Mucosa of descending colon (tissue), 3 donors: Measurements from ENCODE around the gene RASGRP1. TPM values are rescaled to one million over a fixed set of nuclear protein-coding genes. Genes with fewer than 3 reads are reported as not detected.
A peak's percentile ranks its signal among the peaks of the same experiment; 100 is the strongest.

Experiments used
- ATAC-seq: fragments of 200-7000 bp; cut with Tn5 transposase; one replicate; pipeline ENCODE4 v1.9.1; 2020; ENCODE audit warnings: mild to moderate bottlenecking, moderate library complexity
- DNase-seq, 3 donors: peaks; one replicate each; pipeline ENCODE4 v3.0.0-alpha.2; 2020
- H3K36me3 ChIP-seq: fragments of 200-600 bp; one replicate; pipeline ENCODE4 v1.8.0; 2021; ENCODE audit warnings: low read depth, mild to moderate bottlenecking
- H3K4me1 ChIP-seq: fragments of 200-600 bp; one replicate; pipeline ENCODE4 v1.8.0; 2021; ENCODE audit warnings: low read depth, mild to moderate bottlenecking
- H3K4me3 ChIP-seq: fragments of 200-600 bp; one replicate; pipeline ENCODE4 v1.8.0; 2021; ENCODE audit warnings: mild to moderate bottlenecking
- H3K9me3 ChIP-seq: fragments of 200-600 bp; one replicate; pipeline ENCODE4 v1.8.0; 2021; ENCODE audit warnings: mild to moderate bottlenecking
- CTCF ChIP-seq: fragments of 200-600 bp; IDR thresholded peaks from one replicate; pipeline ENCODE4 v1.8.0; 2022; ENCODE audit warnings: antibody characterized with exemption, mild to moderate bottlenecking
- intact Hi-C, 2 donors: fragments of 100-400 bp; cut with DNase I in 1 of 2; cut with micrococcal nuclease in 1 of 2; formaldehyde crosslinking; loops; one replicate each; pipeline versions ENCODE4 v1.11.0 to v1.11.1; 2022; cut with DNase I, micrococcal nuclease
- total RNA-seq, 3 donors: library from RNA; stranded (reverse); fragmentation: NEBNext Ultra II Directional in 2 of 3; extraction: Animal tissue kit (Norgen Biotek cat#: 25700) in 2 of 3; gene quantifications; one replicate each; pipeline versions ENCODE4 v1.2.1 to v1.2.4, GENCODE V29; 2021 to 2023
- donor health status: DM: no; HTN: no; CAD: no; lungs with moderate emphysema.
- donor health status: DM: no; HTN: no; CAD: no.
- donor health status: DM: no; HTN: yes; CAD: no.

RASGRP1 gene
- total RNA-seq, 3 donors from 2014 or later, result 1.2 to 2.6 (median 2.6) TPM

- no peak for TF ChIP-seq CTCF
- intact Hi-C loops, result no loop called here
- Histone ChIP-seq H3K4me1 (no peaks in the 10 kb centered on the region), H3K36me3 (no peaks in the 10 kb centered on the region), H3K9me3 (no peaks in the 10 kb centered on the region), H3K4me3 (no peak overlapping the region)
- no peak for ATAC-seq
- DNase-seq, result no peak
These were observed 77.2 kb downstream of the RASGRP1 start for GRCh38 chr15:38487378-38487777.

- Histone ChIP-seq H3K4me1 (no peaks in the 10 kb centered on the region), H3K9me3 (no peaks in the 10 kb centered on the region), H3K4me3 (no peak overlapping the region), H3K36me3 (no peaks in the 10 kb centered on the region)
- no peak for TF ChIP-seq CTCF
- DNase-seq, result no peak
- intact Hi-C loops, result no loop called here
- ATAC-seq, result no peak
These were observed 77.7 kb downstream of the RASGRP1 start for GRCh38 chr15:38486936-38487335.

GRCh38 chr15:38482572-38482971 is 82.0 kb downstream of the RASGRP1 start:
- ATAC-seq, result no peak
- intact Hi-C loops, result no loop called here
- Histone ChIP-seq H3K9me3 (no peaks in the 10 kb centered on the region), H3K4me1 (no peaks in the 10 kb centered on the region), H3K36me3 (no peaks in the 10 kb centered on the region), H3K4me3 (no peak overlapping the region)
- no peak for TF ChIP-seq CTCF
- no peak for DNase-seq

GRCh38 chr15:38481761-38482160 is 82.9 kb downstream of the RASGRP1 start:
- H3K9me3 ChIP-seq, result no peaks in the 10 kb centered on the region
- H3K4me1 ChIP-seq, result no peaks in the 10 kb centered on the region
- intact Hi-C loops, result no loop called here
- no peak for DNase-seq
- peak; percentile 79 for ATAC-seq
- H3K36me3 ChIP-seq, result no peaks in the 10 kb centered on the region
- TF ChIP-seq CTCF, result no peak
- H3K4me3 ChIP-seq, result no peak overlapping the region

- no peak overlapping the region for H3K4me3 ChIP-seq
- no peak for TF ChIP-seq CTCF
- DNase-seq (no peak), ATAC-seq (no peak)
- no peaks in the 10 kb centered on the region for H3K36me3 ChIP-seq
- no peaks in the 10 kb centered on the region for H3K9me3 ChIP-seq
- intact Hi-C loops, result no loop called here
- H3K4me1 ChIP-seq, result no peaks in the 10 kb centered on the region
These were observed 83.5 kb downstream of the RASGRP1 start for GRCh38 chr15:38481113-38481512.

GRCh38 chr15:38479756-38480155 is 84.9 kb downstream of the RASGRP1 start:
- H3K9me3 ChIP-seq, result no peaks in the 10 kb centered on the region
- no peak for DNase-seq
- H3K4me1 ChIP-seq, result no peaks in the 10 kb centered on the region
- H3K36me3 ChIP-seq, result no peaks in the 10 kb centered on the region
- intact Hi-C loops, result loop anchor here in 1 of 2 donors (10.0 kb wide), 2 partner anchors 85 to 205 kb away; partner anchors contain the start of gene RASGRP1
- ATAC-seq, result no peak
- H3K4me3 ChIP-seq, result no peak overlapping the region
- no peak for TF ChIP-seq CTCF
